Measurements from ENCODE around the gene MBTPS2.

- TF ChIP-seq GATA2 (IDR thresholded peaks at IDR 0.05; ENCODE audit: low read depth, low read length), result no peak
- no peak for TF ChIP-seq GATA3 (IDR thresholded peaks at IDR 0.05; ENCODE audit: low read depth, low read length)
Measured at GRCh38 chrX:21840193-21840545, 752 bp downstream of the MBTPS2 start.

All from SH-SY5Y (cell line).